ENCODE data around the gene OPN5. TPM values are rescaled to one million over a fixed set of nuclear protein-coding genes. Genes with fewer than 3 reads are reported as not detected.

The OPN5 gene
- total RNA-seq, 4 donors from 2014 or later = not detected

GRCh38 chr6:47811443-47811842, 29.6 kb downstream of the OPN5 start:
- Histone ChIP-seq H3K27me3 (no peaks in the 10 kb centered on the region), H3K9me3 (no peaks in the 10 kb centered on the region), H3K27ac (replicated peaks in 1 of 4) (no peak overlapping the region), H3K4me1 (no peaks in the 10 kb centered on the region), H3K36me3 (no peaks in the 10 kb centered on the region), H3K4me3 (no peak overlapping the region)
- intact Hi-C loops (cut with DNase I) = no loop called here
- no peak for DNase-seq (ENCODE audit: extremely low spot score)
- no peak for TF ChIP-seq POLR2A (IDR thresholded peaks at IDR 0.05; ENCODE audit: low read depth)
- TF ChIP-seq CTCF (IDR thresholded peaks at IDR 0.05) = no peak
- no peak for TF ChIP-seq EP300 (IDR thresholded peaks at IDR 0.05)
- 86% methylated on average over 3 of the region's 3 CpGs for WGBS

GRCh38 chr6:47817749-47818148, 35.9 kb downstream of the OPN5 start:
- no peaks in the 10 kb centered on the region for H3K9me3 ChIP-seq
- WGBS = 95% methylated on average over 4 of the region's 4 CpGs
- TF ChIP-seq POLR2A (IDR thresholded peaks at IDR 0.05; ENCODE audit: low read depth) (no peak), EP300 (IDR thresholded peaks at IDR 0.05) (no peak), CTCF (IDR thresholded peaks at IDR 0.05) (no peak), POLR2AphosphoS5 (IDR thresholded peaks at IDR 0.05) (no peak)
- no peak for DNase-seq (ENCODE audit: extremely low spot score)
- H3K27me3 ChIP-seq = no peaks in the 10 kb centered on the region
- H3K27ac ChIP-seq (replicated peaks in 1 of 4) = no peak overlapping the region
- intact Hi-C loops (cut with DNase I) = no loop called here
- H3K36me3 ChIP-seq = no peaks in the 10 kb centered on the region
- H3K4me3 ChIP-seq = no peak overlapping the region
- H3K4me1 ChIP-seq = no peaks in the 10 kb centered on the region

GRCh38 chr6:47819461-47819860, 37.6 kb downstream of the OPN5 start:
- TF ChIP-seq EP300 (IDR thresholded peaks at IDR 0.05) (no peak), CTCF (IDR thresholded peaks at IDR 0.05) (no peak), POLR2A (IDR thresholded peaks at IDR 0.05; ENCODE audit: low read depth) (no peak), POLR2AphosphoS5 (IDR thresholded peaks at IDR 0.05) (no peak)
- Histone ChIP-seq H3K27ac (replicated peaks in 1 of 4) (no peak overlapping the region), H3K27me3 (no peaks in the 10 kb centered on the region), H3K9me3 (no peaks in the 10 kb centered on the region), H3K4me1 (no peaks in the 10 kb centered on the region), H3K36me3 (no peaks in the 10 kb centered on the region), H3K4me3 (no peak overlapping the region)
- intact Hi-C loops (cut with DNase I) = no loop called here
- no peak for DNase-seq (ENCODE audit: extremely low spot score)
- 65% methylated on average over 3 of the region's 3 CpGs for WGBS

GRCh38 chr6:47822856-47823554, 41.2 kb downstream of the OPN5 start:
- Histone ChIP-seq H3K4me3 (no peak overlapping the region), H3K4me1 (no peaks in the 10 kb centered on the region), H3K36me3 (no peaks in the 10 kb centered on the region), H3K27me3 (no peaks in the 10 kb centered on the region), H3K9me3 (no peaks in the 10 kb centered on the region), H3K27ac (replicated peaks in 1 of 4) (no peak overlapping the region)
- DNase-seq (ENCODE audit: extremely low spot score) = no peak
- intact Hi-C loops (cut with DNase I) = no loop called here
- 83% methylated on average over 6 of the region's 6 CpGs for WGBS
- TF ChIP-seq EP300 (IDR thresholded peaks at IDR 0.05) = no peak
- TF ChIP-seq POLR2A (IDR thresholded peaks at IDR 0.05; ENCODE audit: low read depth) = no peak
- no peak for TF ChIP-seq POLR2AphosphoS5 (IDR thresholded peaks at IDR 0.05)
- TF ChIP-seq CTCF (IDR thresholded peaks at IDR 0.05) = no peak

Data from esophagus muscularis mucosa (tissue), 4 donors.